Stomach smooth muscle (tissue), 2 donors: ENCODE data around the gene GPRIN1.
"Not testable (repeated sequence)": the region's sequence is repeated elsewhere in the genome, so short reads cannot be mapped to it uniquely, and the experiment has no call there.

Experiments used
- H3K27ac ChIP-seq: one replicate; pipeline ENCODE4 v1.7.0; 2013; ENCODE audit warnings: mild to moderate bottlenecking, low read length, inconsistent platforms
- H3K27me3 ChIP-seq, 2 donors: one replicate each; pipeline ENCODE4 v1.7.0; 2013; ENCODE audit warnings: low read length in 2 of 2; ENCODE audit not compliant: insufficient read depth in 2 of 2, control insufficient read depth in 1 of 2
- H3K36me3 ChIP-seq, 2 donors: one replicate each; pipeline ENCODE4 v1.7.0; 2013; ENCODE audit warnings: low read length in 2 of 2; ENCODE audit not compliant: control insufficient read depth in 2 of 2, insufficient read depth in 2 of 2
- H3K4me1 ChIP-seq: one replicate; pipeline ENCODE4 v1.7.0; 2013; ENCODE audit warnings: low read length; ENCODE audit not compliant: control insufficient read depth, insufficient read depth
- H3K4me3 ChIP-seq, 2 donors: one replicate each; pipeline ENCODE4 v1.7.0; 2013; ENCODE audit warnings: low read length in 2 of 2
- H3K9ac ChIP-seq, 2 donors: one replicate each; pipeline ENCODE4 v1.7.0; 2013; ENCODE audit warnings: low read length in 2 of 2, mild to moderate bottlenecking in 1 of 2
- H3K9me3 ChIP-seq, 2 donors: one replicate each; pipeline ENCODE4 v1.7.0; 2013; ENCODE audit warnings: low read length in 2 of 2; ENCODE audit not compliant: control insufficient read depth in 2 of 2
- donor health status: healthy.
- donor health status: Pancreatic carcinoma.

GPRIN1 gene

DNA sequence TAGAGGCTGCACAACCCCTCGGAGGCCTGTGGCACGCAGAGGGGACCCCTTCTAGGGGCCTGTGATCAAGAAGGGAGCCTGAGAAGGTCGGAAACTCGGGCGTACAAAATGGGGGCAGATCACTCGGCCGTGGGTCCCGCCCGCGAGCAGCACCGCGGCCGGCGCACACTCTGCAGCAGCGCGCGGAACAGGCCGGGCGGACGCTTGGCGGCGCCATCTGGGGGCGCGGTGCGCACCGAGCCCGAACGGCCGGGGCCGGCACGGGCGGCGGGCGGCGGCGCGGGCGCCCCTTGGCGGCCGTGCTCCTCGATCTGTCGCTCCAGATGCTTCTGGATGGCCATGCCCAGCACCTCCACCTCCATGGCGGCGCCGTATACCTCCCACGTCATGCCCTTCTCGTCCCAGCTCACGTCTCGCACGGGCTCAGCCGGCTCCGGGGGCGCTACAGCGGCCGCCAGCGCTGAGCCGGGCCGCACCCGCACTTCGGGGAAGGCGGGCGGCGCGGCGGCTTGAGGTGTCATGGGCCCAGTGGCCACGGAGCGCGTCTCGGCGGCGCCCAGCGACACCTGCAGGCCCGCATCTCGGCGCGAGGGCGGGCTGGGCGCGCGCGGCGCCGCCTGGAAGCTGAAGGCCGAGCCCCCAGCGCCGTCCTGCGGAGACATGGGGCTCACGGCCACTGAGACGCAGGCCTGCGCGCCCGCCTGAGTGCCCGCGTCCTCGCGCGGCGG lies 13.1 kb downstream of the GPRIN1 start:
- H3K27ac ChIP-seq: no peak overlapping the region
- H3K4me1 ChIP-seq: peaks cover 9% of the 10 kb centered on the region
- no peak overlapping the region for H3K9ac ChIP-seq
- H3K36me3 ChIP-seq: no peaks in the 10 kb centered on the region
- H3K4me3 ChIP-seq: peak overlapping the region; percentile 25 to 61
- H3K9me3 ChIP-seq: no peaks in the 10 kb centered on the region
- H3K27me3 ChIP-seq: peaks cover 12% of the 10 kb centered on the region in 2 donors

- Histone ChIP-seq H3K27me3 (peaks cover 12% of the 10 kb centered on the region in 2 donors), H3K9ac (no peak overlapping the region), H3K9me3 (peaks cover 0 to under 1% of the 10 kb centered on the region in 2 donors)
These were observed 13.8 kb downstream of the GPRIN1 start for GRCh38 chr5:176596069-176596644.

GRCh38 chr5:176595386-176595943 lies 14.5 kb downstream of the GPRIN1 start:
- no peaks in the 10 kb centered on the region for H3K36me3 ChIP-seq
- peaks cover 9% of the 10 kb centered on the region for H3K4me1 ChIP-seq

More at GRCh38 chr5:176596069-176596644, 13.8 kb downstream of the GPRIN1 start:
- Histone ChIP-seq H3K27ac (no peak overlapping the region), H3K4me1 (peaks cover 9% of the 10 kb centered on the region), H3K4me3 (peak overlapping the region; percentile 15 to 25), H3K36me3 (no peaks in the 10 kb centered on the region)

GRCh38 chr5:176594554-176594953 lies 15.4 kb downstream of the GPRIN1 start:
- H3K27me3 ChIP-seq: peaks cover 12% of the 10 kb centered on the region in 2 donors
- peaks cover 0 to 3% of the 10 kb centered on the region in 2 donors for H3K9me3 ChIP-seq
- no peaks in the 10 kb centered on the region for H3K36me3 ChIP-seq
- H3K4me1 ChIP-seq: peaks cover 9% of the 10 kb centered on the region
- no peak overlapping the region for H3K4me3 ChIP-seq
- H3K9ac ChIP-seq: no peak overlapping the region
- no peak overlapping the region for H3K27ac ChIP-seq

More at GRCh38 chr5:176595386-176595943, 14.5 kb downstream of the GPRIN1 start:
- H3K27ac ChIP-seq: no peak overlapping the region
- no peak overlapping the region for H3K9ac ChIP-seq
- peaks cover 12% of the 10 kb centered on the region in 2 donors for H3K27me3 ChIP-seq
- no peak overlapping the region for H3K4me3 ChIP-seq
- peaks cover 0 to 3% of the 10 kb centered on the region in 2 donors for H3K9me3 ChIP-seq

- Histone ChIP-seq H3K27me3 (peaks cover 12% of the 10 kb centered on the region in 2 donors), H3K27ac (no peak overlapping the region), H3K9ac (no peak overlapping the region), H3K4me1 (peaks cover 9% of the 10 kb centered on the region), H3K4me3 (no peak overlapping the region), H3K9me3 (peaks cover 0 to 3% of the 10 kb centered on the region in 2 donors), H3K36me3 (no peaks in the 10 kb centered on the region)
These were observed 16.6 kb downstream of the GPRIN1 start for GRCh38 chr5:176593273-176593869.

DNA sequence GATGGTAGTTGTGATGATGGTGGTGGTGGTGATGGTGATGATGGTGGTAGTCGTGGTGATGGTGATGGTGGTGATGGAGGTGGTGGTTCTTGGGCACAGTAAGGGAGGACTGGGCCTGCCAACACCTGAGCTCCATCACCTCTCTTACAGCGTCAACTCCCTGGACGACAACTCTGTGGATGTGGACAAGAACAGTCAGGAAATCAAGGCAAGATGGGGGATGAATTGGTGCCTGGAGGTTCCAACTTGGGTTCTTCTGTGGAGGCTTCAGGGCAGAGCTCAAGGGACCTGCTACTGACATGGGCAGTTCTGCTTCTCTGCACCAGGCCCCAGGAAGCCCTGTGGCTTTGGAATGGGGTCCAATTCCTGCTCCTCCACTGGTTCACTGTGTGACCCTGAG lies 17.4 kb downstream of the GPRIN1 start:
- no peak overlapping the region for H3K4me3 ChIP-seq
- peaks cover 9% of the 10 kb centered on the region for H3K4me1 ChIP-seq
- H3K36me3 ChIP-seq: no peaks in the 10 kb centered on the region
- H3K9me3 ChIP-seq: peaks cover 0 to 3% of the 10 kb centered on the region in 2 donors
- no peak overlapping the region for H3K27ac ChIP-seq
- H3K9ac ChIP-seq: no peak overlapping the region
- H3K27me3 ChIP-seq: peaks cover 9 to 11% of the 10 kb centered on the region in 2 donors

- H3K36me3 ChIP-seq, H3K4me1 ChIP-seq, H3K27ac ChIP-seq, H3K9me3 ChIP-seq, H3K4me3 ChIP-seq, H3K9ac ChIP-seq: not testable (repeated sequence)
- H3K27me3 ChIP-seq: peaks cover 9 to 11% of the 10 kb centered on the region in 2 donors
These were observed 18.3 kb downstream of the GPRIN1 start for GRCh38 chr5:176591667-176592066.

DNA sequence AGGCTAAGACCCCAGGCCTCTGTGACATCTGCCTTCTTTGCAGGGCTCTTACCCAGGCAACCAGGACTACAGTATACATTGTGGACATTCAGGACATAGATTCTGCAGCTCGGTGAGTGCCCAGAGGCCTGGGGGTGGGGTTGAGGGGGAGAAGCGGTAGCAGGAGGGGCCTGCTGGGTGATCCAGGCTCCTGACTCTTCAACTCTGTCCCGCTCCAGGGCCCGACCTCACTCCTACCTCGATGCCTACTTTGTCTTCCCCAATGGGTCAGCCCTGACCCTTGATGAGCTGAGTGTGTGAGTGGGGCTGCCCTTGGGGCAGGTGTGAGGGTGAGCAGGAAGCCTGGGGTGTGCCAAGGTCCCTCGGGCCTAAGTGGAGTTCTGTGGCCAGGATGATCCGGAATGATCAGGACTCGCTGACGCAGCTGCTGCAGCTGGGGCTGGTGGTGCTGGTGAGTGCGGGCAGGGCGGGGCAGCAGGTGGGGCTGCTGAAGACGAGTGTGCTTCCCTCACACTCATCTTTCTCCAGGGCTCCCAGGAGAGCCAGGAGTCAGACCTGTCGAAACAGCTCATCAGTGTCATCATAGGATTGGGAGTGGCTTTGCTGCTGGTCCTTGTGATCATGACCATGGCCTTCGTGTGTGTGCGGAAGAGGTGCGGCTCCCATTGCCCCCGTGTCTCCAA lies 19.8 kb downstream of the GPRIN1 start:
- no peak overlapping the region for H3K27ac ChIP-seq
- H3K4me1 ChIP-seq: no peaks in the 10 kb centered on the region
- H3K9me3 ChIP-seq: peaks cover 2 to 10% of the 10 kb centered on the region in 2 donors
- no peak overlapping the region for H3K9ac ChIP-seq
- no peak overlapping the region for H3K4me3 ChIP-seq
- no peaks in the 10 kb centered on the region for H3K36me3 ChIP-seq
- peaks cover 9 to 11% of the 10 kb centered on the region in 2 donors for H3K27me3 ChIP-seq

DNA sequence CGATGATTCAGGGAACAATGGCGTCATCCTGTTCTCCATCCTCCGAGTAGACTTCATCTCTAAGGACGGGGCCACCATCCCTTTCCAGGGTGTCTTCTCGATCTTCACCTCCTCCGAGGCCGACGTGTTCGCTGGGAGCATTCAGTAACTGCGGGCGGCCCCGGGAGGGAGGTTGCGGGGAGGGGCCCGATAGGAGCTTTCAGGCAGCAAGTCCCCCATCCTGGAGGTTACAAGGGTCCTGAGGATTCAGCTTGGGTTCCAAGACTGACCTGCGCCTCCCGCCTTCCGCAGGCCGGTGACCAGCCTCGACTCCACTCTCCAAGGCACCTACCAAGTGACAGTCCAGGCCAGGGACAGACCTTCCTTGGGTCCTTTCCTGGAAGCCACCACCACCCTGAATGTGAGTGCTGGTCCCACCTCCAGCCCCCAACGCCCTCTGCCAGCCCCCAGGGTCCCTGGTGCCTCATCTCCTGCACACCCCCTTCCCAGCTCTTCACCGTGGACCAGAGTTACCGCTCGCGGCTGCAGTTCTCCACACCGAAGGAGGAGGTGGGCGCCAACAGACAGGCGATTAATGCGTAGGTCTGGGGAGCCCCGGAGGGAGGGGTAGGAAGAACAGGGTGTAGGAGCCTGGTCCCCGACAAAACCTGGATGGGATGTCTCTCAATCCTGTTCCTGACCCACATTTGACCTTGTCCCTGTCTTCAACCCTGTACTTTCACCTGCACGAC lies 20.8 kb downstream of the GPRIN1 start:
- peaks cover 5 to 19% of the 10 kb centered on the region in 2 donors for H3K9me3 ChIP-seq
- no peak overlapping the region for H3K4me3 ChIP-seq
- H3K4me1 ChIP-seq: no peaks in the 10 kb centered on the region
- H3K27me3 ChIP-seq: peaks cover under 1 to 5% of the 10 kb centered on the region in 2 donors
- H3K9ac ChIP-seq: no peak overlapping the region
- H3K36me3 ChIP-seq: no peaks in the 10 kb centered on the region
- H3K27ac ChIP-seq: no peak overlapping the region

GRCh38 chr5:176588297-176588696 lies 21.7 kb downstream of the GPRIN1 start:
- H3K4me3 ChIP-seq: no peak overlapping the region
- no peaks in the 10 kb centered on the region for H3K4me1 ChIP-seq
- H3K9ac ChIP-seq: no peak overlapping the region
- H3K9me3 ChIP-seq: peaks cover 5 to 19% of the 10 kb centered on the region in 2 donors
- no peak overlapping the region for H3K27ac ChIP-seq
- H3K36me3 ChIP-seq: no peaks in the 10 kb centered on the region
- peaks cover 0 to 2% of the 10 kb centered on the region in 2 donors for H3K27me3 ChIP-seq
